ENCODE measurements around the gene OPN1LW.
"Not testable (repeated sequence)": the region's sequence is repeated elsewhere in the genome, so short reads cannot be mapped to it uniquely, and the experiment has no call there.

Gene OPN1LW

DNA sequence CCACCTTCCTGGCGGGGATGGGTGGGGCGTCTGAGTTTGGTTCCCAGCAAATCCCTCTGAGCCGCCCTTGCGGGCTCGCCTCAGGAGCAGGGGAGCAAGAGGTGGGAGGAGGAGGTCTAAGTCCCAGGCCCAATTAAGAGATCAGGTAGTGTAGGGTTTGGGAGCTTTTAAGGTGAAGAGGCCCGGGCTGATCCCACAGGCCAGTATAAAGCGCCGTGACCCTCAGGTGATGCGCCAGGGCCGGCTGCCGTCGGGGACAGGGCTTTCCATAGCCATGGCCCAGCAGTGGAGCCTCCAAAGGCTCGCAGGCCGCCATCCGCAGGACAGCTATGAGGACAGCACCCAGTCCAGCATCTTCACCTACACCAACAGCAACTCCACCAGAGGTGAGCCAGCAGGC, at the start of gene OPN1LW:
Gene OPN1LW (plus strand): TSS at position 234 of the 400 bp plus-strand sequence. CDS start 41 bp downstream, at position 275.
- DNase-seq (ENCODE audit: low read depth in 2 of 2), result not testable (repeated sequence)

DNA sequence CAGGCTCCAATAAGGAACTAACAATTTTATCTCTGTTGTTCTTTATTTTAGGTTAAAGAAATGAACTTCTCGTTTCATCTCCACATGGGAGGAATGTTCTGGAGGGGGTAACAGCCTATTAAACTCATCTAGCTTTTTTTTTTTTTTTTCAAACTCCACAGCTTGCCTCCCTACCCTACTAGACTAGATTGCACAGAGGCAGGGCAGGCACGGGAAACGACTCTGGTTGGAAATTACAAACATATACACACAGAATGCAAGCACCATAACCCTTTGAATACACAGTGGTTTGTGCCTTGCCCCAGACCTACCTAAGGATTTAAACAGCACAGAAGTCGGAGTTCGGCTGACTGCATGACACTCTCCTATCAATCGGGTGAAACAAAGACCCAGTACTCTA, 49.2 kb upstream of the OPN1LW start:
- no peak for DNase-seq (ENCODE audit: low read depth in 2 of 2)

DNA sequence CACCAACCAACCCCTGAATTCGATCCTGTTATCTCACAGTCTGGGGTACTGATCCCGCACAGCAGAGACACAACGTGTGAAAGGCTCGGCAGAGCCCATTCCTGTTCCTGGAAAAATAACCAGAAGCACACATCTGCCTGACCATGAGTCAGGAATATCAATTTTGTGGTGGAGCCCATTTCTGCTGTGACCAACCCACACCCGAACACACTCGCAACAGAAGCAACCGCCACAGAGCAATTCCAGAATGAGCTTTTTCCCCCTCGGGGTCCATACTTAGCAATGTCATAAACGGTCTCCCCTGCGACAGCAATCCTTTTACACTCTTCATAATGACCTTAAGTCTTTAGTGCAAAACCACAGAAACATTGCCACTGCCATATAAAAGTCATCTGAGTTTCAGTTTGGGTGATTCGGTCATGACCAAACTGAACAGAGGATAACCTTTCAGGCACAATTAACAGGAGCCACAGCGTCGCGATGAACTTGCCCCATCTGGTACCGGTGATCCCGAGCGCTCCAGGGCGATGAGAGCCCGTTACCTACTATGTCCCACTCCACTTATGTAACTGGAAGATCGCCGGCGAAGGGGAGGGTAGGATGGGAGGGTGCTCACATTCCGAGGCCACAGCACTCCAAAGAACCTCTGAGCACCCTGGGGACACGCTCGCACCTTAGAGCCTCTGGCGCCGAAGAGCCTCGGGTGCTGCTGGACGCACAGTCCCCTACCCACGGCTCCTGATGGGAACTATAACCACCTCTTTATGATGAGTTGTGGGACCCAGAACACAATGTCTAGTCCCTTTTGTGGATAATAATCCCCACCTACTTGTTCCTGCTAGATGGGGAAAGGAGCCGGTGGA, 47.7 kb upstream of the OPN1LW start:
- no peak for DNase-seq (ENCODE audit: low read depth in 2 of 2)

DNA sequence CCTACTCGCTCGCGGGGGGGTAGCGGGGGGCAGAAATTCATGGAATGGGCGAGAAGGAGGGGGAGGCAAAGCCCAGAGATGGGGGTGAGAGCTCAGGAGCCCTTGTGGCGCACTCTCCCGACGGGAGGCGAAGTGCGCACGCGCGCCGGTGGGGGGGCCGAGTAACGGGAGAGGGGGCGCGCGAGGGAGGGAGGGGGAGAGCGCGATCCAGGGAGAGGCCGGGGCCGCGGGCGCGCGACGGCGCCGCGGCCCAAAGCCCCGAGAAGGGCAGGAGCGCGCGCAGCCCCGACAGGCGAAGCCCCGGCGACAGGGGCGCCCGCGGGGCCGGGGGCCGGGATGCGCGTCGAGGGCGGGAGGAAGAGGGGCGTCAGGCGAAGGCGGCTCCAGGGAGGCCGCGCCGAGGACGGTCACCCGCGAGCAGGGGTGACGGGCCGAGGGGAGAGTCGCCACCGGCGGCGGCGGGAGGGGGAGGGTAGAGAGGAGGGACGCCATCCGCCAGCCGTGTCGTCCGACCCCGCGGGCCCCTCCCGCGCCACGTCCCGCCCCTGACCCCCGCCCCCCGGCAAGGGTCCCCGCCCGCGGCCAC, 46.9 kb upstream of the OPN1LW start:
- peak; percentile 35 to 40 for DNase-seq (ENCODE audit: low read depth in 2 of 2)

DNA sequence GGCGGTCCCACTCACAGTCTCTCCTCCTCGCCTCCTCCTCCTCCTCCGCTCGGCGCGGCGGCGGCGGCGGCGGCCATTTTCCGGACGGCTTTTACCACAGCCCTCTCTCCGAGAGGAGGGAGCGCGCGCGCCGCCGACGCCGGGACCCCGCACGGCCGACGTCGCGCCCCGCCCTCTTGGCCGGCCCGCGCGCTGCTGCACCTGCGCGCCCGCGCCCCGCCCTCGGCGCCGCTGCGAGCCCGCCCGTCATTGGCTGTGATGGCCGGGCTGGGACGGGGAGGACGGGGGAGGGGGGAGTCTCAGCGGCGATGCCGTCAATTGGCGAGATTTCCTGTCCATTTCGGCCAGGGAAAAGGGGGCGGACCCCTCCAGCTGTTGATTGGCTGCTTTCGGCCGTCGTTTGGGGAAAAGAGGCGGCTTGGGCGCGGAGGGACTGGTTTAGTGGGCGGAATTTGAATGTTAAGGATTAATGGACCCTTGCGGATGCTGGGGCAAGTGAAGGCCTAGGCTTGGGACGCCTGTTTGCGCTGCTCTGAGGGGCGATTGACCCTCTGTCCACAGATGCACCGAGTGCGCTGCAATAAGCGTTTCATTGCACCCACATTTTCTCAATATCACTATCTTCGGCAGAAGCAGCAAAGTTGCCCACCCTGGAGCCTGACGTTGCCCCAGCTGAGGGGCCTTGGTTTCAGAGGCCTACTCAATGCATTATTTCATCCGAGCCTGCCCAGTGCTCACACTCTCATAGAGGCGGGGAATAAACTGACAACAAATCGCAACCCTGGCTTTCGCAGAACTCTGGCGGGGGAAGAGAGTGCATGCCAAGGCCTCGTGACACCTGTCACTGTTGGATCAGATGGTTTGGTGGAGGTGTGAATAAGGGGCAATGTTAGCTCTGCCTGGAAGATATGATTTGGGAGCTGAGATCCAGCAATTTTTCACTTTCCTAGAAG, 46.2 kb upstream of the OPN1LW start, which contains the start of gene MECP2:
Gene MECP2 (minus strand): TSS at position 129 of the 953 bp plus-strand sequence.
- peak; percentile 56 to 69 for DNase-seq (ENCODE audit: low read depth in 2 of 2)

DNA sequence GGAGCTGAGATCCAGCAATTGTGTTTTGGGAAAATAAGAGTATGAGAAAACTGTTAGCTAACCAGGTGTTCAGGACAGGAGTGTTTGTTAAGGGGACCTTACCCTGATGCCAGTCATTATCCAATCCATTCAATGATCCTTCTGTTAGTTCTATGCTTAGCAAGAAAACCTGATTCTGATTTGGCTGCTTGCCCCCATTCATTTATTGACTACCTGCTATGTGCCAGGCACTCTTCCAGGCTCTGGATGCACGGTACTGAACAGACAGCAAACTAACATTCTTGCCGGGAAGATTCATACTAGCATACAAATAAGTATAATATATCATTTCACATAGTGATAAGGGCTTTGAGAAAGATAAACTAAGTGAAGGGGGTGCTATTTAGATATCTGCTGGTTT, 45.5 kb upstream of the OPN1LW start:
- no peak for DNase-seq (ENCODE audit: low read depth in 2 of 2)

DNA sequence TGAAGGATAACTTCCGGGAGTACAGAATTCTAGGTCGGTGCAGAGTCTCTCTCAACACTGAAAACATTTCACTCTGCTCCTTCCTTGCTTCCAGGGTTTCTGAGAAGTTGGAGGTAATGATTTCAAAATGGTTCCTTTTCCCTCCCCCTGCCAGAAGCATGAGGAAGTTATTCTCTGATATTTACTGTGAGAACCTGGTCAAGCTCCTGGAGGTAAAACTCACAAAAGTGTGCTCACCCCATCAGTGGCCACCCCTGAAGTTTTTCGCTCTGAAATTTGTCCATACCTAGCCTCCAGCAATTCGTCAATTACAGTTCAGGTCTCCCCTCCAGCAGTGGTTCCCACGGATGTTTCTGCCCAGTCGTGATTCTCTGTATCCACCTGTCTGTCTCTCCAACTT, 30.3 kb upstream of the OPN1LW start:
- no peak for DNase-seq (ENCODE audit: low read depth in 2 of 2)

DNA sequence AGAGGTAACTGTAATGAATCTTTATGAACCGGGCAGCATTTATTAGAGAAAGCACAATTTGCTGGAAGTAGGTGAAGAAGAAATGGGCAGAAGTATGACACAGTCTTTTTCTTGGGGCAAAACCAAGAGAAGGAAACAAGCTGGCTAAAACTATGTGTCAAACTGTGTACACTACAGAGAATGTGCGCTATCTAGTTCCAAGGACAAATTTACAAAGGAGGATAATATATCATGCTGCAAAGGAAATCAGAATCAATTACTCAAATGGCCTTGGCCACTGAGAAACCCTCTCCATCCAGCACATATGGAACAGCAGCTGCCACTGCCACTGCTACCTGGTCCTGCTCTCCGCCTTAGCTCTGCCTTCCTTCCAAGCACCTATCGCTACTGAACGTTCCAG, 29.4 kb upstream of the OPN1LW start:
- no peak for DNase-seq (ENCODE audit: low read depth in 2 of 2)

DNA sequence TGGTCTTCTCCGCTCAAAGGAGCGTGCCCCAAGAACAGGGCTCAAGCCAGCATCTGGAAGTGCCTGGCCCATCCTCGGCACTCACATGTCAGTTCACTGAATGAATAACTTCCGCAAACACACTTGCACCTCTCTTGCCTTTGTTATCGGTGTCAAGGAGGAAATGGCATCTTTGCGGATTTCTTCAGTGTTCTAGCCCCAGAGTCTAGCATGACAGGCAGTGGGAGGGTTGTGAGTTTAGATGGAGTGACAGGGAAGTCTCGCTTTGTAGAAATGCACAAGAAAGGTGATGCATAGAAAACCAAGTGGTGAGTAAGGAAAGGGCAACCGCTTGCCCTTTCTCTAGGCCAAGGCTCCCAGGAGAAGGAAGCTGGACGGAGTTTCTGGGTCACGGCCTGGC, 29.0 kb upstream of the OPN1LW start:
- DNase-seq (ENCODE audit: low read depth in 2 of 2), result no peak

DNA sequence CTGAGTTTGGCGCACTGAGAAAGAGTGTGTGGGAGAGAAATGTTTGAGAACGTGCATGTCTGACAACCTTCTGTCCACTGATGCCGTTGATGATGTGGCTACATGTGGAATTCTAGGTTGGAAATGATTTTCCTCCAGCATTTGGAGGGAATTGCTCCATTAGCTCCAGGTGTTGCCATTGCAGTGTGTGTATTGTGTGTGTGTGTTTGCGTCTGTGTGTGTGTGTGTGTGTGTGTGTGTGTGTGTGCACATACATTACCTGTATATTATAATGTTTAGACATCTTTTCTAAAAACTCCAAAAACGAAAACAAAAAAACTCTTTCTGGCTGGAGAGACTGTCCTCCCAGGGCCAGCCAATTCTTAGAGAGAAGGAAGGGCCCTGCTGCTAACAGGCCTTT, 28.3 kb upstream of the OPN1LW start:
- no peak for DNase-seq (ENCODE audit: low read depth in 2 of 2)

DNA sequence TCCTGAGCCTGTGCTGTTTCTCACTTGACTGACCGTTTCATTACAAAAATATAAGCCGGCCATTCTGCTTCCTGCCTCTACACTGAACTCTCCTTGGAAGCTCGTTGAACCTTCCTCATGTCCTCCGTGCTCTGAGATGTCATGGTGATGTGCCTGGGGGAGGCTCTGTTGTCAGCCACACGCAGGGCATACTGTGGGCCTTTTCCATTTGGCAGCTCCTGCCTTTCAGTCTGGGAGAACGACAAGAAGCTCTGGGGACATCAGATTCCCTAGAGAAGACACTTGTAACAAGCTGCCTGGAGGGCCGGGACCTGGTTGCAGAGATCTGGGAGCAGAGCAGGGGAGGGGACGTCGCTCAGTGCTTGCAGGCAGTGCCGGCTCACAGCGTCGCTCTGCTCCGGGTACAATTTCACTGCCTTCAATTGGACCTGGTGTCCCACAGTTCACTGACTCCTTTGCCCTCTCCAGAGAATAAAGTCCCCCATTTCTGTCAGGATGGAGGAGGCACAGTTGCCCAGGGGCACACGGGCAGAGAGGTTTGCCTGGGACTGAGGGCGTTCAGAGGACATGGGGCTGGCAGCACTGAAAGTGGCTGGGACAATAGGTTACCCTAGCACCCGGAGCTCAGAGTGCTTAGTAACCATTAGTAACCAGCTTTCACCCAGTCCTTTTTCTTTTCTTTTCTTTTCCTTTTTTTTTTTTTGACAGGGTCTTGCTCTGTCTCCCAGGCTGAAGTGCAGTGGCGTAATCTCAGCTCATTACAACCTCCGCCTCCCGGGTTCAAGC, 27.4 kb upstream of the OPN1LW start:
- no peak for DNase-seq (ENCODE audit: low read depth in 2 of 2)

DNA sequence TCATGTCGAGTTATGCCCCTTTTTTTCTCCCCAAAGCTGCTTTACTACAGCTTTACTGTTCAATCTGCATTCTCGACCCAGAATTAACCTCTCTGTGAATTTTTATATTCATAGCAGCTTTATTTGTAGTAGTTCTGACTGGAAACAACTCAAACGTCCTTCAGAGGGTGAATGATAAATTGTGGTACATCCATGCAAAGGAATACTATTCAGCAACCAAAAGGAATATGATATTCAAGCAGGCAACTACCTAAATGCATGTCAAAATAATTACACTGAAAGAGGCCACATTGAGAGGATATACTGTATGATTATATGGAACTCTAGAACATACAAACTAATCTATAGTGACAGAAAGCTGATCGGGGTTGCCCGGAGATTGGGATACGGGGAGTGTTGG, 26.5 kb upstream of the OPN1LW start:
- no peak for DNase-seq (ENCODE audit: low read depth in 2 of 2)

DNA sequence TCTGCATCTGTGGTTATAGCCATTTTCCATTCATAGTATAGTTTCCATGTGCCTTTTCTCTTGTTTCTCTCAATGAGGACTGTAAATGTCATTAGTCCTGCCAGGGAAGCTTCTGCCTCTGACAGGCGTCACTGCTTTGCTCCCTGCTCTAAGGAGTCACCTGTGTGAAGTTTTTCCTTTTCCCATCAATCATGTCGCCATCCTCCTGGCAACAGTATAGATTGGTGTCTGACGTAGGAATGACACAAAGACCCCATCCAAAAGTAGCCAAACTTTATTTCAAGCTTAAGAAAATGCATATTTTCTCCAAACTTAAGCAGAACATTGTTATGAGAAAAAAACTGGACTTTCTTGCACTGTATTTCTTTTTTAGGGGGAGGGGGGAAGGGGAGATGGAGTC, 23.5 kb upstream of the OPN1LW start:
- DNase-seq (ENCODE audit: low read depth in 2 of 2), result no peak

DNA sequence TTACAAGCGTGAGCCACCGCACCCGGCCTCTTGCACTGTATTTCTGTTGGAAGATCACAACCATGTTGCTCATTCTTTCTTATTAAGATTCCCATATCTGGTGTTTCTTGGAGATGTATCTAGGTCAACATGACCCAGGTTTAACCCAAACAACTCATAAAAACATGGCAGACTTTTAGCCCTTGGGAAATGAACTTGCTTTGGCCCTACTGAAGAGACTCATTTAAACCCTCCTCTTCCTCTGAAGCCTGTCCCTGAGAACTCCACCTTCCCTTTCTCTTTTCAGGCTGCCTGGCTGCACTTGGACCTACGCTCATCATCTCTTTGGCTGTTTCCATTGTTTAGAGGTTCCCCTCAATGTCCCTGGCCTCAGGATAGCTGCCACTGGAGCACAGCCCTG, 22.8 kb upstream of the OPN1LW start:
- no peak for DNase-seq (ENCODE audit: low read depth in 2 of 2)

DNA sequence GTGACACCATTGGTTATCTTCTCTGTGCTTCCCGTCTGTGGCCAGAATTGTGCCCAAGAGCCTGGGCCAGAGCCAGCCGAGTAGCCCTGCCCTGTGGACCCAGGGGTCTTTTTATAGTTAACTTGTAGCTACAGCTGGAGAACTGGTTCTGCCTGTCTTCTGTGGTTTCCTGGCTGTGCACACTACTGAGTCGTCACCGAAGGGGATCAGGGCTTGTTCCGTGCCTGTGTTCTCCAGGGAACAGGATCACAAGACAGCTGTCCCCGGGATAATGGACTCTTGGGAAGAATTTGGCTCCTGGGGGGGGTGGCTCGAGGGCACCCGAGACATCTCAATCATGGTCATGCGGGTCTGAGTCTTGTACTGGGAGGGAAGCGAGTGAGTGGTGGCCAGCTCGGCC, 22.1 kb upstream of the OPN1LW start:
- DNase-seq (ENCODE audit: low read depth in 2 of 2), result no peak

DNA sequence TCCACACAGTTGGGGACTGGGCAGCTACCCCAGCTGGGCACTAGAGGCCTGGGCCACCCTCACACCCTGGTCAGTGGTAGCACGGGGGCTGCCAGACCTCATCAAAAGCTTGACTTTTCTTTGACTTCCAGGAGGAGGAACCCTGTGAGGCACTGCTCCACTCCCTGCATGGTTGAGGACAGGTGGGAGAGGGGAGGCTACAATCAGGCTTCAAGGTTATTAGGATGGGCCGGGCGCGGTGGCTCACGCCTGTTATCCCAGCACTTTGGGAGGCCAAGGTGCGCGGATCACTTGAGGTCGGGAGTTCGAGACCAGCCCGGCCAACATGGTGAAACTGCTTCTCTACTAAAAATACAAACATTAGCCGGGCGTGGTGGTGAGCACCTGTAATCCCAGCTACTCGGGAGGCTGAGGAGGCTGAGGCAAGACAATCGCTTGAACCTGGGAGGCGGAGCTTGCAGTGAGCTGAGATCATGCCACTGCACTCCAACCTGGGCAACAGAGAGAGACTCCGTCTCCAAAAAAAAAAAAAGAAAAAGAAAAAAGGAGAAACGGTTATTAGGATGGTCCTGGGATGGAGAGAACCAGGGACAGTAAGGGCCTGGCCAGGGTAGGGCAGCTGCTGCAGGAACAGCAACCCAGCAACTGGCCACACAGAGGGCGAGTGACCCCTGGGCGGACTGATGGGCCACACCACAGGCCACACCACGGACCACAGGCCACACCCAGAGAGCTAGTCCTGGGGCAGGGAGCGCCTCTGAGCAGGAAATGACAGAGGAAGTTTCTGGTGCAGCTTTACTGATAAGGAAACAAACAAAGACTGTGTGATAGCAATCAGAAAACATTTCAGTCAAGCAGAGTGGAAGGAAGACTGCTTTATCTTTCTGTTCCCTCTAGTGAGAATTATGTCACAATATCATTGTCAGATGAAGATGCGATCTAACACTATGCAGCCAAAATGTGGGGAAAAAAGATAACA, 20.5 kb upstream of the OPN1LW start:
- no peak for DNase-seq (ENCODE audit: low read depth in 2 of 2)

DNA sequence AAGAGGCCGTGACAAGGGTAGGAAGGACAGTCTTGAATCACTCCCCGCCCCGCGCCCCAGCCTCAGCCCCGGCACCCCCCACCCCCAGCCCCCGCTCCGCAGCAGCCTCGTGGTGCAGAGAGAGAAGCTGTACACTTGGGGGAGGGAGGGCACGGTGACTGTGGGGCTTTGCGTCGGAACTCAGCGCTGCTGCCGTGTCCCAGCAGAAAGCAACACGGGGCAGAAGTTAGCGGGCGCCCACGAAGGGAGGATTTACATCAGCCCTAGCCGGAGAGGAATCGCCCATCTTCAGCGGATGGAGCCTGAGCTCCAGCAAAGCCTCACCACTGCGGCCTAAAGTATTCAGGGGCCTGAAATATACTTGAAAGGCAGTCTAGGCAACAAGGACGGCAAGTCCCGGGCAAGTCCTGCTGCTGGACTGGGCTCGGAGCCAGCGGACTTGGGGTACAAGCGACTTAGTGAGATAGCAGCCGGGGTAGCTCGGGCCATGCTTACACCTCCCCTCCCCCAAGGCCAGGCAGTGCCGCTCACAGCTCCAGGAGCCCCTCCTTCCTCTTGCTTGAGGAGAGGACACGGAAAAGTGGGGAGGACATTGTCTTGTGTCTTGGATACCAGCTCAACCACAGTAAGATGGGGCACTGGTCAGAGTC, 18.5 kb upstream of the OPN1LW start:
- no peak for DNase-seq (ENCODE audit: low read depth in 2 of 2)

DNA sequence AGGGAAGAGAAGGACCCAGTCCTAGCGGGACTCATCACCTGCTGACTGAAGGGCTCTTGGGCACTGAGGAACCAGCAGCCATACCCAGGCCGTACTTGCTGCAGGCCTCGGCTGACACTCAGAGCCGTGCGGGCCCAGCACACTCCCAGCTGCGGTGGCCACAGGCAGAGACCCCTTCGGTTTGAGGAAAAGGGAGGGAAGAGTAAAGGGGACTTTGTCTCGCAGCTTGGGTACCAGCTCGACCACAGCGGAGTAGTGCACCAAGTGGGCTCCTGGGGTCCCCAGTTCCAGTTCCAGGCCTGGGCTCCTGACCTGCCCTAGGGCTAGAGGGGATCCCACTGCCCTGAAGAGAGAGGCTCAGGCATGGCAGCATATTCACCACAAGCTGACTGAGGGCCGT, 17.9 kb upstream of the OPN1LW start:
- no peak for DNase-seq (ENCODE audit: low read depth in 2 of 2)

DNA sequence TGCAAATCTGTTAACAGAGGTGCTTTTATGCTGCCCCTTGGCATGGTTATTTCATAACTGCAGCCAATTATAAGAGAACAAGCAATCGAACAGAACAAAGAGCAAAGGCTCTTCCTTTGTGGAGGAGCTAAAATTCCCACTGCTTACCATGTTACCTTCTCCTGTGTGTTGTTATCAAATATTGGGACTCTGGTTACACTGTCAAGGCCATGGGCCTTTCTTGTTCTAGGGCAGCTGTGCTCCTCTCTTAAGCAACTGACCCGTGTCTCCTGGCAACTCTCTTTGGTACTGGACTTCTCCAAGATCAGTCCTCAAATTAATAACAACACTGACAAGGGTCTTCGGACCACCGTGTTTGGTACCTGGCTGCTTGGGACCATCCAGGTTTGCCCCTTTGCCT, 12.1 kb upstream of the OPN1LW start:
- no peak for DNase-seq (ENCODE audit: low read depth in 2 of 2)

DNA sequence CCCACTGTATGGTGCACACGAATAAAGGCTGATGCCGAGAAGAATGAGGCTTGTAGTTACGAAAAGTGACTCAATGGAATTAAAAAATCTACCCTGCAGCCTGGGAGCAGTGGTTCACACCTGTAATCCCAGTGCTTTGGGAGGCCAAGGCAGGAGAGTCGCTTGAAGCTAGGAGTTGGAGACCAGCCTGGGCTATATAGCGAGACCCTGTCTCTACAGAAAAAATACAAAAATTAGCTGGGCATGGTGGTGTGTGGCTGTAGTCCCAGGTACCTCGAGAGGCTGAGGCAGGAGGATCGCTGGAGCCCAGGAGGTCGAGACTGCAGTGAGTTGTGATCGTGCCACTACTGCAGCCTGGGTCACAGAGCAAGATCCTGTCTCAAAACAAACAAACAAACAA, 11.7 kb upstream of the OPN1LW start:
- no peak for DNase-seq (ENCODE audit: low read depth in 2 of 2)

Measured in stimulated activated CD4-positive, alpha-beta T cell treated with anti-CD3 and anti-CD28 coated beads, Interleukin-1b, Interleukin-23, amount 100 ng/mL, for 1 hour (primary cell).